K562 (cell line): ENCODE results near the gene ZSWIM3. TPM values are rescaled to one million over a fixed set of nuclear protein-coding genes. Genes with fewer than 3 reads are reported as not detected.
A peak's percentile ranks its signal among the peaks of the same experiment; 100 is the strongest.

Experiments used
- CREB1 ChIP-seq, 2 experiments: sonication (generic) in 1 of 2; formaldehyde crosslinking in 1 of 2; IDR thresholded peaks; 2 replicates each; pipeline versions ENCODE4 v1.6.1 to v1.8.0; 2012 to 2022; ENCODE audit warnings: inconsistent platforms in 1 of 2, mild to moderate bottlenecking in 1 of 2, missing genetic modification reagents in 1 of 2, moderate library complexity in 1 of 2
- CREB3L1 ChIP-seq: fragments of 450-650 bp; IDR thresholded peaks from 2 replicates; pipeline ENCODE4 v1.6.1; 2014; ENCODE audit warnings: low read depth, mild to moderate bottlenecking, moderate library complexity, borderline replicate concordance
- E2F8 ChIP-seq: fragments of 450-650 bp; IDR thresholded peaks from 2 replicates; pipeline ENCODE4 v1.7.1; 2018; ENCODE audit warnings: mild to moderate bottlenecking, low read depth; ENCODE audit not compliant: partially characterized antibody
- FOXK1 ChIP-seq: sonication (generic); formaldehyde crosslinking; IDR thresholded peaks from 2 replicates; pipeline ENCODE4 v1.8.0; 2022; ENCODE audit warnings: missing genetic modification reagents, mild to moderate bottlenecking, borderline replicate concordance
- GTF2B ChIP-seq: IDR thresholded peaks from 2 replicates; pipeline ENCODE4 v1.6.1; 2011; ENCODE audit not compliant: insufficient read length; ENCODE audit errors: extremely low read depth
- GTF2E2 ChIP-seq: fragments of 200-800 bp; sonication (Bioruptor generic); IDR thresholded peaks from 2 replicates; pipeline ENCODE4 v1.6.1; 2016; ENCODE audit warnings: missing genetic modification characterization, missing compliant biosample characterization
- HDAC2 ChIP-seq: fragments of 450-650 bp; IDR thresholded peaks from 2 replicates; pipeline ENCODE4 v1.6.1; 2016; ENCODE audit warnings: mild to moderate bottlenecking
- MXI1 ChIP-seq: IDR thresholded peaks from 2 replicates; pipeline ENCODE4 v1.6.1; 2011; ENCODE audit warnings: low read depth, mild to moderate bottlenecking, improper control_type of control experiment, low read length
- NR4A1 ChIP-seq, 2 experiments: fragments of 250-450 bp in 1 of 2; fragments of 450-650 bp in 1 of 2; sonication (Bioruptor Pico) in 1 of 2; IDR thresholded peaks; 2 replicates each; pipeline versions ENCODE4 v1.4.0 to v1.6.1; 2016 to 2020; ENCODE audit warnings: mild to moderate bottlenecking in 2 of 2, missing compliant biosample characterization in 1 of 2, missing genetic modification characterization in 1 of 2, moderate library complexity in 1 of 2
- PTTG1 ChIP-seq: fragments of 450-650 bp; IDR thresholded peaks from 2 replicates; pipeline ENCODE4 v1.6.1; 2016; ENCODE audit warnings: low read depth, mild to moderate bottlenecking, missing genetic modification characterization, missing compliant biosample characterization
- RFX1 ChIP-seq: fragments of 450-650 bp; IDR thresholded peaks from 2 replicates; pipeline ENCODE4 v1.6.1; 2016; ENCODE audit warnings: mild to moderate bottlenecking, moderate library complexity
- SAP30 ChIP-seq: fragments of 200-600 bp; sonication (generic); IDR thresholded peaks from 2 replicates; pipeline ENCODE4 v1.6.1; 2012; ENCODE audit warnings: borderline replicate concordance, low read depth, mild to moderate bottlenecking, moderate library complexity, low read length, control low read depth, inconsistent platforms; ENCODE audit not compliant: insufficient read depth, poor library complexity, severe bottlenecking
- SIN3A ChIP-seq, 2 experiments: fragments of 150-350 bp in 1 of 2; IDR thresholded peaks; 2 replicates each; pipeline ENCODE4 v1.6.1; 2011 to 2016; ENCODE audit warnings: borderline replicate concordance in 2 of 2, low read depth in 2 of 2, low read length in 2 of 2, mild to moderate bottlenecking in 2 of 2, moderate library complexity in 2 of 2; ENCODE audit not compliant: control insufficient read depth in 1 of 2
- SMAD3 ChIP-seq: fragments of 450-650 bp; formaldehyde crosslinking; conservative IDR thresholded peaks from 2 replicates; pipeline ENCODE4 v1.4.0; 2020; ENCODE audit warnings: mild to moderate bottlenecking
- SUPT5H ChIP-seq: fragments of 450-650 bp; IDR thresholded peaks from 2 replicates; pipeline ENCODE4 v1.6.1; 2016
- TFAP4 ChIP-seq: sonication (generic); formaldehyde crosslinking; IDR thresholded peaks from 2 replicates; pipeline ENCODE4 v1.8.0; 2022; ENCODE audit warnings: missing genetic modification reagents, mild to moderate bottlenecking, moderate library complexity, borderline replicate concordance
- ZBTB12 ChIP-seq: fragments of 250-450 bp; sonication (Bioruptor Pico); IDR thresholded peaks from 2 replicates; pipeline ENCODE4 v1.4.0; 2020
- ZNF384 ChIP-seq: IDR thresholded peaks from 2 replicates; pipeline ENCODE4 v1.6.1; 2012; ENCODE audit warnings: low read depth, low read length, improper control_type of control experiment
- polyA plus RNA-seq, 8 experiments: library from polyadenylated mRNA; depleted of rRNA in 4 of 8; stranded (reverse) in 5 of 8; unstranded in 3 of 8; fragments of >200 nt; fragmentation: Nextera tagmentation in 2 of 8; fragmentation: Illumina TruSeq in 1 of 8; extraction: Ambion mirVana in 2 of 8; extraction: Trizol in 1 of 8; gene quantifications; 2 replicates each; pipeline versions ENCODE4 v1.2.1 to v1.2.3, GENCODE V29; 2011 to 2014; ENCODE audit warnings: inconsistent platforms in 1 of 8, missing spikeins in 1 of 8
- total RNA-seq, 7 experiments: library from RNA; depleted of rRNA in 6 of 7; stranded (reverse); fragments of >200 nt in 6 of 7; fragmentation: Illumina TruSeq in 2 of 7; extraction: Trizol in 2 of 7; gene quantifications; 2 replicates each; pipeline versions ENCODE4 v1.2.1 to v1.2.3, GENCODE V29; 2011 to 2021; ENCODE audit warnings: low replicate concordance in 1 of 7

Gene ZSWIM3
- total and polyA plus RNA-seq, 9 of the 15 experiments (the other 6 are each of a cell fraction or from before 2014, with no cell fraction given) = 1.7 to 4.3 (median 2.9) TPM

GRCh38 chr20:45880988-45881788 is 23.8 kb downstream of the ZSWIM3 start, which contains the start of gene ZSWIM1 (continued):
- peak; percentile 63; the same call in 1 of the 2 replicates for TF ChIP-seq TFAP4 (CRISPR knock-in tag)
- TF ChIP-seq MXI1 = peak; percentile 97
- peak; percentile 76 for TF ChIP-seq HDAC2
- TF ChIP-seq SIN3A (IDR thresholded peaks at IDR 0.05; ENCODE audit: borderline replicate concordance in 2 of 2, control insufficient read depth in 1 of 2, low read depth in 2 of 2, low read length in 2 of 2) = 0 out of 4 replicates have a peak, but pooled peaks have one; percentile 22 to 50
- TF ChIP-seq E2F8 = peak; percentile 40
- peak; percentile 68 for TF ChIP-seq SAP30
- TF ChIP-seq NR4A1 (CRISPR knock-in tag; IDR thresholded peaks at IDR 0.05) = no peak
- TF ChIP-seq NR4A1 (tag; IDR thresholded peaks at IDR 0.05) = peak; percentile 80; the same call in 1 of the 2 replicates
- peak; percentile 48; the same call in 1 of the 2 replicates for TF ChIP-seq CREB1 (IDR thresholded peaks at IDR 0.05)
- TF ChIP-seq CREB1 (CRISPR knock-in tag; IDR thresholded peaks at IDR 0.05) = peak; percentile 83
- no peak for TF ChIP-seq ZNF384
- peak; percentile 95 for TF ChIP-seq SUPT5H
- TF ChIP-seq CREB3L1 = 0 out of 2 replicates have a peak, but pooled peaks have one; percentile 52
- TF ChIP-seq RFX1 = peak; percentile 99
- no peak for TF ChIP-seq FOXK1
- peak; percentile 37 for TF ChIP-seq GTF2B
- TF ChIP-seq SMAD3 (CRISPR knock-in tag) = 0 out of 2 replicates have a peak, but pooled peaks have one; percentile 28
- peak; percentile 31; the same call in 1 of the 2 replicates for TF ChIP-seq ZBTB12 (CRISPR knock-in tag)
- TF ChIP-seq GTF2E2 (tag) = peak; percentile 89
- 0 out of 2 replicates have a peak, but pooled peaks have one; percentile 25 for TF ChIP-seq PTTG1 (tag)
